Head of caudate nucleus (tissue), 42 donors: ENCODE results near the gene RGS19.
"Not testable (repeated sequence)": the region's sequence is repeated elsewhere in the genome, so short reads cannot be mapped to it uniquely, and the experiment has no call there.

Source experiments
- DNase-seq, 42 donors: peaks; one replicate each; pipeline versions ENCODE4 v3.0.0 to v3.0.0-alpha.2; 2020 to 2021; ENCODE audit warnings: mixed read lengths in 7 of 42
- intact Hi-C: fragments of 100-400 bp; cut with DNase I; formaldehyde crosslinking; loops from one replicate; pipeline ENCODE4 v1.15.0; 2022

The RGS19 gene

DNA sequence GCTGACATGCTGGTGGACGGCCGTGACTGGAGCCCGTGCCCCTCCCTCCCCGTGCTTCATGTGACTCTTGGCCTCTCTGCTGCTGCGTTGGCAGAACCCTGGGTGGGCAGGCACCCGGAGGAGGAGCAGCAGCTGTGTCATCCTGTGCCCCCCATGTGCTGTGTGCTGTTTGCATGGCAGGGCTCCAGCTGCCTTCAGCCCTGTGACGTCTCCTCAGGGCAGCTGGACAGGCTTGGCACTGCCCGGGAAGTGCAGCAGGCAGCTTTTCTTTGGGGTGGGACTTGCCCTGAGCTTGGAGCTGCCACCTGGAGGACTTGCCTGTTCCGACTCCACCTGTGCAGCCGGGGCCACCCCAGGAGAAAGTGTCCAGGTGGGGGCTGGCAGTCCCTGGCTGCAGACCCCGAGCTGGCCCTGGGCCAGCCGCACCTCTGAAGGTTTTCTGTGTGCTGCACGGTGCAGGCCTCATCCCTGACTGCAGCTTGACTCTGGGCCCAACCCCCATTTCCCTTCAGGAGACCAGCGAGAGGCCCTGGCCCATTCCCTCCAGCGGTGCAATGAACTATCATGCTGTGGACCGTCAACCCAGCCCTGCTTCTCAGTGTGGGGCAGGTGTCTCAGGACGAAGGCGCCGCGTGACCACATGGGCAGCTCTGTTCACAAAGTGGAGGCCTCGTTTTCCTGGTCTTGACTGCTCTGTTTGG, 19.9 kb upstream of the RGS19 start:
- peak in 21 of 42 donors; percentile 3 to 76 (median 53) for DNase-seq
- intact Hi-C loops, result no loop called here

DNA sequence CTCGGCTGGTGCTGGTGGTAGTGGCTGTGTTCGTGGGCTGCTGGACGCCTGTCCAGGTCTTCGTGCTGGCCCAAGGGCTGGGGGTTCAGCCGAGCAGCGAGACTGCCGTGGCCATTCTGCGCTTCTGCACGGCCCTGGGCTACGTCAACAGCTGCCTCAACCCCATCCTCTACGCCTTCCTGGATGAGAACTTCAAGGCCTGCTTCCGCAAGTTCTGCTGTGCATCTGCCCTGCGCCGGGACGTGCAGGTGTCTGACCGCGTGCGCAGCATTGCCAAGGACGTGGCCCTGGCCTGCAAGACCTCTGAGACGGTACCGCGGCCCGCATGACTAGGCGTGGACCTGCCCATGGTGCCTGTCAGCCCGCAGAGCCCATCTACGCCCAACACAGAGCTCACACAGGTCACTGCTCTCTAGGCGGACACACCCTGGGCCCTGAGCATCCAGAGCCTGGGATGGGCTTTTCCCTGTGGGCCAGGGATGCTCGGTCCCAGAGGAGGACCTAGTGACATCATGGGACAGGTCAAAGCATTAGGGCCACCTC, 19.2 kb upstream of the RGS19 start:
- DNase-seq, result peak in 3 of 42 donors; percentile 1 to 5 (median 1)
- intact Hi-C loops, result no loop called here

GRCh38 chr20:64096535-64096934, 17.2 kb upstream of the RGS19 start:
- DNase-seq, result no peak
- intact Hi-C loops, result no loop called here

DNA sequence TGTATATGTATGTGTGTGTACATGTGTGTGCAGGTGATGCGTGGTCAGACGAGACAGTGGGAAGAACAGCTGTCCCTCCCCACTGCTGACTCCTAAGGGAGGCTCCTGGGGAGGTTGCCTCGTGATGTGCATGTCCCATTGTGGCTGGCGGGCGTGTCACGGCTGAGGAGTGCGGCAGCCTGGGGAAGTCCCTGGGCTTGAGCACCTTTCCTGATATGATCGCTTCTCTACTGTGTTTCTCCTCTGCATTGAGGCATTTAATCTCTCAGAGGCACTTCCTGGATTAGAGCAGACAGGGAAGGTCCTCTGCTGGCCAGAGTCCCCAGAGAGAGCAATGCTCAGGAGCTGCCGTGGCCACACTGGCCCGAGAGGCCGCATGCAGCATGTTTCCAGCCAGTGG, 16.6 kb upstream of the RGS19 start:
- no peak for DNase-seq
- intact Hi-C loops, result no loop called here

GRCh38 chr20:64095455-64095854, 16.1 kb upstream of the RGS19 start:
- DNase-seq, result no peak
- intact Hi-C loops, result no loop called here

DNA sequence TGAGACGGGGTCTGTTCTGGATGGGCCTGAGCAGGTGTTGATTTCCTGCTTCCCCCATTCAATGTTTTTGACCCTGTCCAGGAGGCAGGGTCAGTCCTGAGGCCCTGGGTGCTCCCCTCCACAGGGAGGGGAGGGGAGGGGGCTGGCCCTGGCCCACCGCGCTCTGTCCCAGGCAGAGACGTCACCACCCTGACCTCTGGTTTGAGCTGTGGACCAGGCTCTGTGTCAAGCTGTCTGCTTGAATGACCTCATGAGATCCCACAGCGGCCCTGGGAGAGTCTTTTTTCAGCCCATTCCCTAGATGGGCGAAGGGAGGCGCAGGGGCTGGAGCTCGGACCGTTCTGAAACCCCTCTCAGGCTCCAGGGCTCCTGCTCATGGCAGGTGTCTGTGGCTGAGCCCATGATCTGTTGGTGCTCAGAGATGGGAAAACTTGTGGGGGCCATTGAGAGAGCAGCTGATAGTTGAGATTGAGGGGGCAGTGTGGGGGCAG, 13.7 kb upstream of the RGS19 start:
- peak in 1 of 42 donors; percentile 0 for DNase-seq
- intact Hi-C loops, result no loop called here

- DNase-seq, result peak in 10 of 42 donors; percentile 35 to 66 (median 54)
Measured at GRCh38 chr20:64092258-64093012, 13.1 kb upstream of the RGS19 start.

DNA sequence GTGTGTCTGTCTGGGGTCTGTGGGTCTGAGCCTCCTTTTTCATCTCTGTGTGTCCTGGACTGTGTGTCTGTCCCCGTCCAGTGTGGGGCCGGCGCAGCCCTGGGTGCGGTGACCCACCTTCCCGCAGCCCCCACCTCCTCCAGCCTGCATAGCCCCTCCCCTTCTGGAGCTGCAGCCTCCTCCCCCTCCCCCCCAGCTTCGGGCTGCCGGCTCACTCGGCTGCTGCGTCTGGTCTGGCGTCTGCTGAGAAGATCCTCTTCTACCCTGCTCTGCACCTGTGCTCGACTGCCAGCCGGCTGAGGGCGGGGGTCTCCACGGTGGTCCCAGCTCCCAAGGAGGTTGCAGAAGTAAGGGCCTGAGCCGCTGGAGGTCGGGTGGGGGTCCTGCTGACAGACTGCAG, 12.5 kb upstream of the RGS19 start:
- peak in 26 of 42 donors; percentile 34 to 82 (median 63) for DNase-seq
- intact Hi-C loops, result no loop called here

More at GRCh38 chr20:64092258-64093012, 13.1 kb upstream of the RGS19 start:
- intact Hi-C loops, result no loop called here

GRCh38 chr20:64091340-64091739, 12.0 kb upstream of the RGS19 start:
- intact Hi-C loops, result no loop called here
- DNase-seq, result no peak

DNA sequence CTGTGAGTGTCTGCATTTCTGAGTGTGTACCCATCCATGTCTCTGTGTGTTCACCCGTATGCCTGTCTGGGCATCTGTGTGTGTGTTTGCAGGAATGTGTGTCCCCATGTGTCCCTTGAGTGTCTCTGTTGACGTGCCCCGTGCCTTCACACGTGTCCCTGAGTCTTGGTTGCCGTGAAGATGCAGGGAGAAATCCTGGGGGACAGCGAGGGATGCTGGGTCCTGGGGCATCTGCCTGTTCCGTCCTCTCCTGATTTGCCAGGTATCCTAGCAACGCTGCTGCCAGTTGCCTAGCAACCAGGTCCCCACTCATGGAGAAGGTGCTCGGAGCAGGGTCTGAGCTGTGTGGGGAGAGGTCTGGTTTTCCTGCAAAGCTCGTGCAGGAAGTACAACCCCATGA, 10.8 kb upstream of the RGS19 start:
- intact Hi-C loops, result no loop called here
- DNase-seq, result peak in 39 of 42 donors; percentile 51 to 90 (median 70)

GRCh38 chr20:64088586-64088985, 9.3 kb upstream of the RGS19 start:
- intact Hi-C loops, DNase-seq: not testable (repeated sequence)

DNA sequence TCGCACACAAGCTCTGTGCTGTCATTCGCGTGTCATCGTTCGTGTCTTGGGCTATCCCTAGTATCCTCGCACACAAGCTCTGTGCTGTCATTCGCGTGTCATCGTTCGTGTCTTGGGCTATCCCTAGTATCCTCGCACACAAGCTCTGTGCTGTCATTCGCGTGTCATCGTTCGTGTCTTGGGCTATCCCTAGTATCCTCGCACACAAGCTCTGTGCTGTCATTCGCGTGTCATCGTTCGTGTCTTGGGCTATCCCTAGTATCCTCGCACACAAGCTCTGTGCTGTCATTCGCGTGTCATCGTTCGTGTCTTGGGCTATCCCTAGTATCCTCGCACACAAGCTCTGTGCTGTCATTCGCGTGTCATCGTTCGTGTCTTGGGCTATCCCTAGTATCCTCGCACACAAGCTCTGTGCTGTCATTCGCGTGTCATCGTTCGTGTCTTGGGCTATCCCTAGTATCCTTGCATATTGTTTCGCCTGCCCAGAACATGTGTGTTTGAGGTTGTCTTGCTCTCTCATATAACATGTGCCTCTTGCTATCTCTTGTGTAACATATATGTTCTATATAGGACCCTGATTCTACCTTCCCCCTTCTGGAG, 8.0 kb upstream of the RGS19 start:
- intact Hi-C loops, DNase-seq: not testable (repeated sequence)

GRCh38 chr20:64086801-64087200, 7.5 kb upstream of the RGS19 start:
- intact Hi-C loops, result no loop called here
- no peak for DNase-seq

DNA sequence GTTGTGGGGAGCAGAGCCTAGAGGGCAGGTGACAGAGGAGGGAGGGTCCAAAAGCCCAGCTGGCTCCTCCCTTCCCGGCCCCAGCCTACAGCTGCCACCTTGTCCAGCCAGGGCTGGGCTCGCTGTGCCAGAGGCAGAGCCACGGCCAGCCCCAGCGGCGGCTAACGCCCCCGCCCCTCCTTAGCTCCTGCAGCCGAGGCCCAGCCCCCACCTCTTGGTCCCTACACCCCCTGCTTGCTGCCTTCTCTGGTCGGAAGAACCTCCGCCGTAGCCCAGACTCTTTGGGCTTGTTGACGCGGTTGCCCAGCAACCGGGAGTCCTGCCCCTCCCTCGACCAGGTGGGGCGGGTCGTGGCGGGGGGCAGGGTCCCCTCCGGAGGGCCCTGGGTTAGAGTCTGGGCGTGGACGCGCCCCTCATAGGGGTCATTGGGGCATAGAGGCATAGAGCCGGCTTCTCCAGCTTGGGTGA, 5.4 kb upstream of the RGS19 start:
- DNase-seq, result no peak
- intact Hi-C loops, result no loop called here

- intact Hi-C loops, result no loop called here
- peak in 1 of 42 donors; percentile 42 for DNase-seq
Measured at GRCh38 chr20:64083804-64084684, 4.7 kb upstream of the RGS19 start, which contains the start of gene LKAAEAR1. Gene LKAAEAR1 (minus strand): TSS chr20:64084398. CDS start chr20:64084219, 179 bp downstream.

DNA sequence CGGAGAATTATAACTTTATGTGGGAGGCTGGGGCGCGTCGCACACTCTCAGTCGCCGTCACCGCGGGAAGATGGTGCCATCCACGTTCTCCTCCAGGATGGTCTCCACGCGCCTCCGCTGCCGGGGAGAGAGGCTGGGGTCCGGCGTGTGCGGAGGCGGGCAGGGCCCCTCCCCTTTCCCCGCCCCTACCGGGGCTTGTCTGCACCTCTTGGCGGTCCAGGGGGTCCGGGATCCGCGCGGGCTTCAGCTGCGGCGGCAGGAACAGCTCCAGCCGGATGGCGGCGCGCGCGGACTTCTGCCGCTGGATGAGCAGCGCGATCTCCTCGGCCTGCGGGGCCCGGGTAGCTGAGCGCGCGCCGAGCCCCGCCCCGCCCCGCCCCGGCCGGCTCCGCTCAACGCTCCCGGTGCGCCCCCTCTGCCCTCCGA, 4.1 kb upstream of the RGS19 start:
- DNase-seq, result peak; percentile 32 to 93 (median 82)
- intact Hi-C loops, result no loop called here

GRCh38 chr20:64082820-64083377, 3.6 kb upstream of the RGS19 start:
- intact Hi-C loops, result no loop called here
- DNase-seq, result no peak

DNA sequence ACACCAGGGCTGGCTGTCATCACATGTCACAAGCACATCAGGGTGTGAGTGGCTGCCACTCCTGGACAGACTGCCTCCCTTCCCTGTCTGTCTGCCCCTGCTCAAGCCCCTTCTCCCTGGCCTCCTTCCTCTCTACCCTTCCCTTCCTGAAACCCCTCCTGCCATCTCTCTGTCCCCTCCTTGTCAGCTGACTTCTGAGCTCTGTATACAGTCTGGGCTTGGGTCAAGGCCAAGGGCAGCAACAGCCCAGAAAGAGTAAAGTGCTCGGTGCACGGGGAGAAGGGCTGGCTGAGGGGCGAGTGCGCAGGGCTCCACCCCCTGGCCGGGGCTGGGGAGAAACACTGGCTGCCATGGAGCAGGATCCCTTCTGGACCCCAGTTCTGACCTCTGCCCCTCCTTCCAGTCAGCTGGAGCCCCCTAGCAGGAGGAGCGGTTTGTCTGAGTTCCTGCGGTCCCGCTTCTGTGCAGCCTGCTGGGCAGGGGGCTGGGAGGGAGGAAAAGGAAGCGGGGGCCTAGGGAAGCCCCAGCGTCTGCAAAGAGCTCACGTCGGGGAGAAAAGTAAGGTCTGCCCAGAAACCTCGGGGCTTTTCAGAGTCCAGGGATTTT, 2.9 kb upstream of the RGS19 start:
- DNase-seq, result no peak

More for the DNA sequence above, 2.9 kb upstream of the RGS19 start:
- intact Hi-C loops, result no loop called here
